ENCODE results near the gene TCF12.
"Not testable (repeated sequence)": the region's sequence is repeated elsewhere in the genome, so short reads cannot be mapped to it uniquely, and the experiment has no call there.

TCF12 gene

GRCh38 chr15:56980473-56980872 lies 62.0 kb downstream of the TCF12 start:
- DNase-seq = no peak

GRCh38 chr15:56981160-56981559 lies 62.7 kb downstream of the TCF12 start:
- no peak for DNase-seq

GRCh38 chr15:56982987-56983386 lies 64.5 kb downstream of the TCF12 start:
- DNase-seq = no peak

GRCh38 chr15:56984681-56985481 lies 66.4 kb downstream of the TCF12 start:
- DNase-seq = no peak

- no peak for DNase-seq
Observed at GRCh38 chr15:56985856-56986255, 67.4 kb downstream of the TCF12 start.

- DNase-seq = no peak
Observed at GRCh38 chr15:56987286-56987685, 68.8 kb downstream of the TCF12 start.

GRCh38 chr15:56988219-56988618 lies 69.8 kb downstream of the TCF12 start:
- DNase-seq = no peak

GRCh38 chr15:56989411-56989924 lies 71.0 kb downstream of the TCF12 start:
- DNase-seq = no peak

GRCh38 chr15:56991017-56991416 lies 72.6 kb downstream of the TCF12 start:
- DNase-seq = no peak

- no peak for DNase-seq
Observed at GRCh38 chr15:56992725-56993124, 74.3 kb downstream of the TCF12 start.

GRCh38 chr15:56994280-56994679 lies 75.8 kb downstream of the TCF12 start:
- DNase-seq = no peak

- DNase-seq = no peak
Observed at GRCh38 chr15:56996093-56996492, 77.6 kb downstream of the TCF12 start.

- DNase-seq = no peak
Observed at GRCh38 chr15:56996746-56997470, 78.5 kb downstream of the TCF12 start.

GRCh38 chr15:57003418-57003817 lies 85.0 kb downstream of the TCF12 start:
- no peak for DNase-seq

- no peak for DNase-seq
Observed at GRCh38 chr15:57005244-57005643, 86.8 kb downstream of the TCF12 start.

GRCh38 chr15:57007797-57008196 lies 89.4 kb downstream of the TCF12 start:
- DNase-seq = not testable (repeated sequence)

GRCh38 chr15:57010724-57011123 lies 92.3 kb downstream of the TCF12 start:
- DNase-seq = no peak

- no peak for DNase-seq
Observed at GRCh38 chr15:57012556-57012955, 94.1 kb downstream of the TCF12 start.

GRCh38 chr15:57014896-57015295 lies 96.5 kb downstream of the TCF12 start:
- not testable (repeated sequence) for DNase-seq

GRCh38 chr15:57015360-57015759 lies 96.9 kb downstream of the TCF12 start:
- no peak for DNase-seq

GRCh38 chr15:57015897-57016296 lies 97.5 kb downstream of the TCF12 start:
- no peak for DNase-seq

GRCh38 chr15:57017024-57017423 lies 98.6 kb downstream of the TCF12 start:
- DNase-seq = no peak

- no peak for DNase-seq
Observed at GRCh38 chr15:57018151-57018550, 99.7 kb downstream of the TCF12 start.

- no peak for DNase-seq
Observed at GRCh38 chr15:57019496-57020160, 101.2 kb downstream of the TCF12 start.
